ENCODE measurements around the gene B3GNT8.
"Not testable (repeated sequence)": the region's sequence is repeated elsewhere in the genome, so short reads cannot be mapped to it uniquely, and the experiment has no call there.

B3GNT8 gene, protein sequence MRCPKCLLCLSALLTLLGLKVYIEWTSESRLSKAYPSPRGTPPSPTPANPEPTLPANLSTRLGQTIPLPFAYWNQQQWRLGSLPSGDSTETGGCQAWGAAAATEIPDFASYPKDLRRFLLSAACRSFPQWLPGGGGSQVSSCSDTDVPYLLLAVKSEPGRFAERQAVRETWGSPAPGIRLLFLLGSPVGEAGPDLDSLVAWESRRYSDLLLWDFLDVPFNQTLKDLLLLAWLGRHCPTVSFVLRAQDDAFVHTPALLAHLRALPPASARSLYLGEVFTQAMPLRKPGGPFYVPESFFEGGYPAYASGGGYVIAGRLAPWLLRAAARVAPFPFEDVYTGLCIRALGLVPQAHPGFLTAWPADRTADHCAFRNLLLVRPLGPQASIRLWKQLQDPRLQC

DNA sequence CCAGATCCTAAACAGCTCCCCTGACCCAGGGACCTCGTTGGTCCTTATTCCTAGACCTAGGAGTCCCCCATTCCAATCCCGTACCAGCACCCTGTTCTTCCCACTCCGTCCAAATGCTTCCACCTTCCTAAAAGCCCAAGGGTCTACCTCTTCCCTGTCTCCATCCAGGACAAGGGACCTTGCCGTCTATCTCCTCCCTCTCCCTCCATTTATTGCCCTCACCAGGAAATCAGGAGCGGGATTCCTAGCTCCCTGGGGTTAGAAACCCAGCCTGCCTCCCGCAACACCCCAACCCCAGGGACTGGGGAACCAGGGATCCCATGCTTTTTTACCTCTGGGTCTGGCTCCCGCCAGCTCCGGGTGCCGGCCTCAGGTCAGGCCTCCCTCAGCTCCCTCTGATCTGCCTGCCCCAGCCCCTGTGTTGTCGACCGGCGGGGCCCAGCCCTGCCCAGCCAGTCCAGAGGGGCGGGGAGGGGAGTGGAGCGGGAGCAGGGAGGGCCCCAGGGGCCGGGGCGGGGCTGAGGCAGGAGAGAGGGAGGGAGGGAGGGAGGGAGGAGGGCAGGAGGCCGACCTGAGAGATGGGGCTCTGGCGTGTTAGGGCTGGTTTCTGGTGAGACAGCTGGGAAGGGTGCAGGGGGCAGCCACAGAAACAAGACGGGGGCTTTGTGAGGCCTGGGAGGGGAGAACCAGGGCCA is at the start of gene B3GNT8:
B3GNT8 (minus strand) TSS at position 423 of the 695 bp plus-strand sequence. CDS start 596 bp downstream, outside the sequence.
- DNase-seq (ENCODE audit: low read depth in 2 of 2): peak in 1 of 2 donors; percentile 7

DNA sequence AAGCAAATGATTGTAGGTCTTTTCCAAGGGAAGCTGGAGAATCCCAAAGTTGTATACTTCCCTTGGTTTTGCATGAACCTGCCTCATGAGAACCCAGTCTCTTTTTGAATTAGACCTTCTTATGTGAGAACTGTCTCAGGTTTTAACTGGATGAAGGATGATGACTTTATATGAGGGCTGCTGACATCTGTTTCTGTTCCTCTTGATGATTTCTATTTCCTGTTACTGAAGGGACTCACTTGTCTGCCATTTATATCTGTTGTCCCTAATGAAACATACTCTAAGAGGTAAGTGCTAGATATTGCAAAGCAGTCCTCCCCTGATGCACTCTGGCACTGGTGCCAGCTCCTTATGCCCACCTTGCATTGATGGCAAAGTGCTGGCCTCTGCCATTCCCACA is 49.4 kb upstream of the B3GNT8 start:
- no peak for DNase-seq (ENCODE audit: low read depth in 2 of 2)

DNA sequence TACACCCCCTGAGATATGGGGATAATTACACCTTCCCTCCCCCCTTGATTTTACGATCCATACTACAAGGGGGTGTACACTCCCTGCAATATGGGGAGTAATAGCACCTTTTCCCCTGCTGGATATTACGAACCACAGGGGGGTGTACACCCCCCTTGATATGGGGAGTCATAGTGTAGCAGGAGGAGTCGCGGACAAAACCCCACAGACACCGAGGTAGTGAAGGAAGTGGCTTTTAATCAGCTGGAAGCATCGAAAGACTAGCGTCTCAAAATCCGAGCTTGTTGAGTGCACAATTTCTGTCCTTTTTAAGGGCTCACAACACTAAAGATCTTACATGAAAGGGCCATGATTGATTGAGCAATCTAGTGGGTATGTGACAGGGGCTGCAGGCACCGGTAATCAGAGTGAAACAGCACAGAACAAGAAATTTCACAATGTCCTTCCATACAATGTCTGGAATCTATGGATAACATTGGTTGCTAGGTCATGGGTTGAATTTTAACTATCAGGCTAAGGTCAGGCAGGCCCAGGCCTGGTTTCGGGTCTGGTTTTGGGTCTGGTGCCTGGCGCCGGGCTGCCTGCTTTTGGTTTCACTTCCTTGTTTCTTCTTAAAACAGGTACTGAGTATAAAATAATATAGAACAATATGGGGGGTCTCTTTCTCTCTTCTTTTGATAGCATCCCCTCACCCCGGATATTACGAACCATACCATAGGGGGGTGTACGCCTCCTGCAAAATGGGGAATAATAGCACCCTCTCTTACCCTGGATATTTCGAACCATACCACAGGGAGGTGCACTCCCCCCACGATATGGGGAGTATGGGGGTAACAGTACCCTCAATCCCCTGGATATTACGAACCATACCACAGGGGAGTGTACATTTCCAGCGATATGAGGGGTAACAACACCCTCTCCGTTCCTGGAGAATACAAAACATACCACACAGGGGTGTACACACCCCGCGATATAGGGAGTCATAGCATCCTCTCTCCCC is 36.4 kb upstream of the B3GNT8 start:
- not testable (repeated sequence) for DNase-seq (ENCODE audit: low read depth in 2 of 2)

DNA sequence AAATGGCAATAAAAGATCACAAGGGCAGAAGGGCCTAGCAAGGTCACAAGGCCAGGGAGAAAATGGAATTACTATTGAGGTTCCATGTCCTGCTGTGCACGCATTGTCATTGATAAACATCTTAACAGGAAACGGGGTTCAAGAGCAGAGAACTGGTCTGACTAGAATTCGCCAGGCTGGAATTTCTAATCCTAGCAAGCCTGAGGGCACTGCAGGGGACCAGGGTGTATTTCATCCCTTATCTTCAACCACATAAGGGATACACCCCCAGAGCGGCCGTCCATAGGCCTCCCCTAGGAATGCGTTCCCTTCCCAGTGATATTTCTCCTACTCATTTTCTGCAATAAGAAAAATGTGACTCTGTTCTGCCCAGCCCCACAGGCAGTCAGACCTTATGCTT is 35.3 kb upstream of the B3GNT8 start:
- no peak for DNase-seq (ENCODE audit: low read depth in 2 of 2)

DNA sequence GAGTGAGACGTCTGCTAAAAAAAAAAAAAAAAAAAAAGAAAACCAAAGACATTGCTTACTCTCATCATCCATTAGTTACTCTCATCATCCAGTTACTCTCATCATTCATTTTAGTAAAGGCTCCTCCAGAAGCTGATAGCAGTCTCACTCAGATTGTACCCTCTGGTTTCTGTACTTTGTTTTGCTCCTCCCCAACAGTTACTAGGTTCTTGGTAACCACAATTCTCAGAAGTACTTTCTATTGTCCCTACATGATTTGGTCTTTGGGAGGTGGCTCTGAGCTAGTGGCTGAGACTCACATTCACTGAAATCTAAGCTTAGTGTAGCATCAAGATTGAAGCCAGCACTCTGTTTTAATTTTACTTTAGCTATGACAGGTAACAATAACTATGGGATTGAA is 30.1 kb upstream of the B3GNT8 start:
- DNase-seq (ENCODE audit: low read depth in 2 of 2): no peak

DNA sequence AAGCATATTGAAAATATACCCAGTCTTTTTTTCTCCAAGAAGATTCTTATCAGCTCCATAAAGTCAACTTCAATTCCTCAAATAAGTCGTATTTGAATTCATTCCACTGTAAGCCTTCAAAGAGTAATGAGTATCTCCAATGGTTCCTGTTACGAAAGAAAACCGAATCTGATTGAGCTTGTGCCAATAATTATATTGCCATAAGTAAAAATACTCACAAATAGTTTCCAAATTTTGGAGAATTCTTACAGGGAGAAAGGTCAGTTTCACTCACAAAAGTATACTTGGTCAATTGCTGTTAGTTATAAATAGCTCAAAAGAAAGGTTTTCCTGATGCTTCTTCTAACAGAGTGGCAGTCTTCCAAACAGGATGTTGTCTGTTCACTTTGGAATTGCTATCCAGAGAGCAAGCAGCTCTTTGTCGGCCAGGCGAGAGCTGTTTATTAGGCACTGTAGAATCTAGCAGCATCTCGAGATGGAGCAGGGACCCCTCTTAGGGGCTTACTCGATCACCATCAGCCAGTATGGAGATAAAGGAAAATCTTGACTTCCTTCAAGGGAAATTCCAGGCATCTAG is 29.3 kb upstream of the B3GNT8 start:
- DNase-seq (ENCODE audit: low read depth in 2 of 2): no peak

DNA sequence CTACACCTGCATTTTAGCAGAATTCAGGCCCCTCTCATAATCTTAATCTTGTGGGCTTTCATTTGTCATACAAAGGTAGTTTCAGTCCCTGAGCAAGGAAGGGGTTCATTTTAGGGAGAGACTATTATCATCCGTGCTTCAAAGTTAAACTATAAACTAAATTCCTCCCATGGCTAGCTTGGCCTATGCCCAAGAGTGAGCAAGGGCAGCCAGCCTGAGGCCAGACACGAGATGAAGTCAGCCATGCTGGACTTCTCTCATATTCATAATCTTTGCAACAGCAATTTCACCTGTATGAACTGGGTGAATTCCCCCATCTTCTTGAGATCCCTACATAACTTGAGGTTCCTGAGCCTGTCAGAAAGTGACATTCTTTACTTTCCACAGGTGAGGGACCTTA is 28.8 kb upstream of the B3GNT8 start:
- DNase-seq (ENCODE audit: low read depth in 2 of 2): no peak

DNA sequence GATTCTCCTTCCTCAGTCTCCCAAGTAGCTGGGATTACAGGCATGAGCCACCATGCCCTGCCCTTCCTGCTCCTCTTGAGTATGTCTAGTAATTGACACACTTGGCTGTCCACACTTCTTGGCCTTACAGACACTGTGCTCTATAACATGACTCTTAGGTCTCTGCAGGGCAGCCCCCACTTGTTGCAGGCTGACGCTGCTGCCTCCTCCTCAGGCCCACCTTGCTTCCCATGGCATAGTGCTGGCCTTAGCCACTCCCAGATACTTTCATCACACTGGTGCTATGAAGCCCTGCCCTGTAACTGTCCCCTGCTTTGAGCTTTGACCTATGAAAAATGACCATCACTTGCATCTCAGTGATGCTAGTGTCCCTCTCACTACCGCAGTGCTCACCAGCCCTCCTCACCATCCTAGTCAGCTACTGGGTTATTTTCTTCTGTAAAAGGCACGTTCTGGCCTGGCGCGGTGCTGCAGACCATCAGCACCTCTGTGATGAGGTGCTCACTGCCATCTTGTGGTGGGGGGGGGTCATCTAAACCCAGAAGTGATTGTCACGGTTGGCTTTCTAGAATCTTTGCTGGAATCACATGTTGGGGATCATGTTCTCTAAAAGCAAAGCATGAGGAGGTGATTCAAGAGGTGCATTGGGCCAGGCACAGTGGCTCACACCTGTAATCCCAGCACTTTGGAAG is 25.6 kb upstream of the B3GNT8 start:
- DNase-seq (ENCODE audit: low read depth in 2 of 2): no peak

DNA sequence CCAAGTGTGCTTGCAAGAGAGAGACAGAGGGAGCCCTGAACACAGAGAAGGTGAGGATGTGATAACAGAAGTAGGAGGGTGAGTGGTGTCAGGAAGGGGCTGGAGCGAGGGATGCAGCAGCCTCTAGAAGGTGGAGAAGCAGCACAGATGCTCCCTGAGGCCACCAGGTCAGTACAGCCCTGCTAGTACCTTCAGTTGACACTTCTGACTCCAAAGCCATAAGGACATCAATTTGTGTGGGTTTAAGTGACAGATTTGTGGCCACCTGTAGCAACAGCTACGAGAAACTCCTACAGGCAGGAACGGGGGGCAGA is 22.6 kb upstream of the B3GNT8 start:
- no peak for DNase-seq (ENCODE audit: low read depth in 2 of 2)

DNA sequence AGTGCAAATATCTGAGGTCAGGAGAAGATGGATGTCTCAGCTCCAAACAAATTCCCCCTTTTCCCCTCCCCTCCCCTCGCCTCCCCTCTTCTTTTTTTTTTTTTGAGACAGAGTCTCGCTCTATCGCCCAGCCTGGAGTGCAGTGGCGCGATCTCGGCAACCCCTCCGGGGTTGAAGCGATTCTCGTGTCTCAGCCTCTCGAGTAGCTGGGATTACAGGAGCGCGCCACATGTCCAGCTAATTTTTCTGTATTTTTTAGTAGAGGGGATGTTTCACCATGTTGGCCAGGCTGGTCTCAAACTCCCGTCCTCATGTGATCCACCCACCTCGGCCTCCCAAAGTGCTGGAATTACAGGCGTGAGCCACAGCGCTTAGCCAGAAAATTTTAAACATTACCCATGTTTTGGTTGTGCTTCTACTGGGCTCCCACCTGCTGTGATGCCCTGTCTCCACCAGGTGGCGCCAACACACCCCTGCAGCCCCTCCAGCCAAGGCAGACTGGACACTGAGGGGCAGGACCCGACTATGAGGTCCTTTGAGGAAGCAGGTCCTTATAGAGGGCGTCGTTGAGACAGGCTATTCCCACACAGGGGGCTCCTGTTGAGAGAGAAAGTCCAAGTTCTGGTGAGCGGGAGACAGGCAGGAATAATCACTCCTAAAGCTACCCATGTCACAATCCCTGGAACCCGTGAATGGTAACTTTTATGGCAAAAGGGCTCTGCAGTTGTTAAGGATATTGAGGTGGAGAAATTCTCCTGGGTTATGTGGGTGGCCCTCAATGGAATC is 22.1 kb upstream of the B3GNT8 start:
- peak; percentile 45 to 51 for DNase-seq (ENCODE audit: low read depth in 2 of 2)

DNA sequence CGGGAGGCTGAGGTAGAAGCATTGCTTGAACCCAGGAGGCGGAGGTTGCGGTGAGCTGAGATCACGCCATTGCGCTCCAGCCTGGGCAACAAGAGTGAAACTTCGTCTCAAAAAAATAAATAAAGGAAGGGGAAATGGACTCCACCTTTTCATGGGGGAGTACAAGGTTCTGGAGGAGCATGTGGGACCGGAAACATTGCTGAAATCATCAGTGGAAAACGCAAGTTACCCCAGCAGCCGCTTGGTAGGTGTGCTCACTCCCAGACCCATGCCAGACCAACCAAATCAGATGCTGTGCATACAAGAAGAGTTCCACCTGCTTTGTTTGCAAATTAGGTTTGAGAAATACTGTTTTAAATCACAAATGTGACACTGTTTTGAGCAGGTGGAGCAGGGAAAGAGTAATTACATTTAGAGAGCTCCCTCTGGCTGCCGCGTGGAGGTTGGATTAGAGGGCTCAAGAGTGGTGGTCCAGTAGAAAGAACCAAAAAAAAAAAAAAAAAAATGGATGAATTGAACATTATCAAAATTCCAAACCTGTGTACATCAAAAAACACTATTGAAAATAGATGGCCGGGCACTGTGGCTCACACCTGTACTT is 20.7 kb upstream of the B3GNT8 start:
- DNase-seq (ENCODE audit: low read depth in 2 of 2): no peak

DNA sequence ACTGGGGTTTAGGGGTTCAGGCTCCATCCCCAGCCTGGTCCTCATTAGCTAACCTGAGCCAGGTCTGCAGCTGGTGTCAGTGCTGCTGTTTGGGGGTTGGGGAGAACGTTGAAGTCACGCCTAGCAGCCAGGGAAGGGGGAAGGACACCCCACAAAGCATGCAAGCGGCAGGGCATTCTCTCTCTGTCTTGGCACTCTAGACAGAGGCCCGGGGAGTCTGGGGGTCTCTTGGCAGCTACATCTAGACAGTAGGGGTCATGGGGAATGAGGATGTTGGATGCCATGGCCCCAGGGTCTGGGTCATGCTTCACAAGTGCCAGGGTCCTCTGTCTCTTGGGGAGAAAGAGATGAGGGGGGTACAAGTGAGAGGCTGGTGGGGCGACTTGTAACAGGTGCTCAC is 18.4 kb upstream of the B3GNT8 start:
- DNase-seq (ENCODE audit: low read depth in 2 of 2): no peak

DNA sequence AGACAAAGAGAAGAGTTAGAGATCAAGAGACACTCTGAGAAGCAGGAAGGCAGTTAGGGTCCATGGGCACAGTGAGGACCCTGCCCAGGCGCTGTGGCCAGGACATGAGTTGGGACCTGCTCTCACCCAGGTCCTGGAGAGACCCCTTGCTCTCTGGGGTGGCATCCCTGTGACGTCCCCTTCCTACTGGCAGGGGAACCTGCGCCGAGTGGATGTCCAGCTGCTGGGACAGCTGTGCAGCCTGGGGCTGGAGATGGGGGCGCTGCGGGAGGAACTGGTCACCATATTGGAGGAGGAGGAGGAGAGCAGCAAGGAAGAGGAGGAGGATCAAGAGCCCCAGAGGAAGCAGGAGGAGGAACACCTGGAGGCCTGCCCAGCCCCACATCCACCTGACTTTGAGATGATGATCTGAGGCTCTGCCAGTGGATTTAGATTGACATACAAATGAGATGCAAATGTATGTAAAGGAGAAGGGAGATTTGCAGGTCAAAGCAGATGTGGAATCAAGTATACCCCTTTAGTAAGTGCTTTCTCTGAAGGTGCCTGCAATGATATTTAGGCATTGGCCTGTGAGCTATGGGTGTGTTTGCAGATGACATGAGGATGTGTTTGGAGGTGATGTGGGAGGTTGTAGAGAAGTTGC is 16.8 kb upstream of the B3GNT8 start:
- DNase-seq (ENCODE audit: low read depth in 2 of 2): no peak

DNA sequence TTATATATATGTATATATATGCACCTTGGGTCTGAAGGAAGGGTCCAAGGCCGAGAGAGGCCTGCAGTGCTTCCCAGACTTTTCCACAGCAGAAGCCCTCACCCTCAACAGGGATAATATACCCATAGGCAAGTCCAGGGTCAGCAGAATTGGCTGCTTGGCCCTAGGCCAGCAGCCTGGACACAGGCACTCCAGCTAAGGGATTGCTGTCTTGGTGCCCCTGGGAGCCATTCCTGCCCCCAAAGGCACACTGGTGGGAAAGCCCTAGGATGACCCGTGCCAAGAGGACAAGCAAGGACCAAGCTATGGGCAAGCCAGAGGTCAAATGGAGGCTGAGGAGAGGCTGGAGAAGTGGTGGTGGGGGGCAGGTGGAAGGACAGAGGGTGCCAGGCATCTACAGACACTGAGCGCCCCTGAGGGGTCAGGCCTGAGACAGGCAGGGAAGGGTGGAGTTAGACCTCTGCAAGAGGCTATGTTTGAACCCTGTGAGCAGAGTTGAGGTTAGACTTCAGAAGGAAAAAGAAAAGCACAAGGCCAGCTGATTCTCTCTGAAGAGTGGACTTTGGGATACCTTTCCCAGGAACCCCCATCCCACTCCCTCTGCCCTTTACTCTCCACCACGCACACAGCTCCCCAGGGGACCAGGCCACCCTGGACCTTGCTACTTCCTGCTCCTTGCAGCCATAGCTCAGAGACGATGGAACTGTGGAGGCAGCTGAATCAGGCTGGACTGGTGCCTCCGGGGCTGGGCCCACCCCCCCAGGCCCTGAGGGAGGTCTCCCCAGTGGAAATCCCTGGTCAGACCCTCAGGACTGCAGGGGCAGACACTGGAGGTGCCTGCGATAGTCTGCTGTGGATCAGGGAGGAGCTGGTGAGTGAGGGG is 15.5 kb upstream of the B3GNT8 start, which contains the start of gene ERICH4:
ERICH4 (plus strand) TSS at position 684 of the 883 bp plus-strand sequence; CDS start at position 698, 14 bp downstream.
- no peak for DNase-seq (ENCODE audit: low read depth in 2 of 2)

DNA sequence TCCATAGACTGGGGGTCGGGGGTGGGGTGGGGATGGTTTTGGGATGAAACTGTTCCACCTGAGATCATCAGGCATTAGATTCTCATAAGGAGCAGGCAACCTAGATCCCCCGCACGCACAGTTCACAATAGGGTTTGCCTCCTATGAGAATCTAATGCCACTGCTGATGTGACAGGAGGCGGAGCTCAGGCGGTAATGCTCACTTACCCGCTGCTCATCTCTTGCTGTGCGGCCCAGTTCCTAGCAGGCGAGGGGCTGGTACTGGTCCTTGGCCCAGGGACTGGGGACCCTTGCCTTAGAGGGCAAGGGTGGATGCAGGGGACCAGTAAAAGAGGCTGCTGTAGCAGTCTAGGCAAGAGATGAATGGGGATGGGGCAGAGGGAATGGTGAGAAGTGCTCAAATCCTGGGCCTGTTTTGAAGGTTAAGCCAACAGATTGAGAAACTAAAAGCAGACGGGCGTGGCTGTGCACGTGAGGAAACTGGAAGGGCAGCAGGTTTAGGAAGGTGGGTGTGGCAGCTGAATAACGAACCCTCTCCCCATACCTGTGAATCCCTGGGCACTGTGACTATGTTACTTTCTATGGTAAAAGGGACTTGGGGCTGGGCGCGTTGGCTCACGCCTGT is 14.3 kb upstream of the B3GNT8 start:
- no peak for DNase-seq (ENCODE audit: low read depth in 2 of 2)

DNA sequence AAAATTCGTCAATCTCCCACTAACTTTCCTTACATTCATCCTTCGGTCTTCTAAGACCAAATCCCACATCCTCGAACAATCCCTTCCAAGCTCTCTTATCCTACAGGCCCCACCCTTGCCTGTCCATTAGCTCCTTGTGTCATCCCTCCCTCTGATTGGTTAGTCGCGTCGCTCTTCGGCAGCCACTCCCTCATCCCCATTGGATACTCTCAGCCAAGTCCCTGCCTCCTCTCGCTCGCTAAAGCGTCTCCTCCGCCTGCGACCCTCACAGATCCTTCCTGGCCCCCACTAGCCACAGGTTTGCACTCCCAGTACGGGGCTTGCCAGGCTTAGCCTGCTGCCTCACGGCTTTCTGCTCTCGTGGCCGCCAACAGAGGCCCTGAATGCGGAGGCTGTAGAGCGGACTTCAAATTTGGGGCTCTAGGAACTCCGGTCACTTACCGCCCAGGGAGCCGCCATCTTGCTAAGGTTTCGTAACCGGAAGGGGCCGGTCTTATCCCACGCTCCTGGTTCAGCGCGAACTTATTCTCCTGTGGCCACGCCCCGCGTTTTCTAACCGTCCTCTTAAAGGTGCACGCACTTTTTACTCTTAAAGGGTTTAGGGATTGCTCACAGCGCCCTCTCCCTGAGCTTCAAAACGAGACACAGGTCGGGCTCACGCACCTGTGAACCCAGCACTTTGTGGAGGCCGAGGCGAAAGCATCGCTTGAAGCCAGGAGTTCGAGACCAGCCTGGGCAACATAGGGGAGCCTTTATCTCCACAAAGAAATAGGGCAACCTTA is 12.5 kb upstream of the B3GNT8 start, which contains the start of gene DMAC2:
DMAC2 (minus strand) TSS at position 472 of the 782 bp plus-strand sequence; CDS start at position 459, 13 bp downstream.
- DNase-seq (ENCODE audit: low read depth in 2 of 2): peak; percentile 79 to 81

All from stimulated activated CD4-positive, alpha-beta T cell treated with anti-CD3 and anti-CD28 coated beads, Interleukin-1b, Interleukin-23, amount 100 ng/mL, for 1 hour (primary cell).